Retinal pigment epithelial cell (primary cell): ENCODE data around the gene ZNF598.
A peak's percentile ranks its signal among the peaks of the same experiment; 100 is the strongest.

Experiments
- DNase-seq: peaks from one replicate; pipeline ENCODE4 v3.0.0-alpha.2; 2010; ENCODE audit warnings: low read depth
- H3K4me3 ChIP-seq: 2 replicates; pipeline ENCODE4 v1.5.1; 2011; ENCODE audit warnings: mild to moderate bottlenecking, low read length, control low read depth, moderate library complexity
- CTCF ChIP-seq: conservative IDR thresholded peaks from 2 replicates; pipeline ENCODE4 v1.5.1; 2011; ENCODE audit warnings: low read depth, low read length, control low read depth, inconsistent platforms

ZNF598 gene

DNA sequence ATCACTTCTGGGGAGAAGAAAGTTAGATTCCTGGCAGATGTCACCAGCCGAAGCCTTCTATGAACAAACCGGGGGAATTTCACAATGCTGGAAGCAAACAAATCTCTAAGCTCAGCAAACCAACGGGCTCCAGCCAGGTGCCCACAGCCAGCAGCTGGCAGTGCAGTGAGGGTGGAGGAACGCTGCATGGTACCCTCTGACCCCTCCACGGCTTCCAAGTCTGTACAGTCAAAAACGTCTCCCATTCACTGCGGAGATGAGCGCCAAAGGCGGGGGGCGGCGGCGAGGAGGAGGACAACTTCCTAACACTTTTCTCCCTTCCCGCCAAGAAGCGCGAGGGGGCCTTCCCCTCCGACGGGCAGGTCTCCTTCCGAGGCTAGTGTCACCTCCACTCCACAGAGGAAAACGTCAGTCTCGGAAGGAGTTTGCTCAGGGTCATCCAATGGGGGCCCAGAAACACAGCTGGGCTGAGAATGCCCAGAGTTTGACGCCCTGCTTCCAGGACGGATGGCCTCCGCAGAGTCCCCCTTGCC lies 924 bp downstream of the ZNF598 start:
- TF ChIP-seq CTCF: no peak
- no peak for DNase-seq
- H3K4me3 ChIP-seq: peak overlapping the region; percentile 76

GRCh38 chr16:2008009-2008526 lies 1.6 kb downstream of the ZNF598 start:
- H3K4me3 ChIP-seq: peak overlapping the region; percentile 76
- TF ChIP-seq CTCF: no peak
- no peak for DNase-seq

DNA sequence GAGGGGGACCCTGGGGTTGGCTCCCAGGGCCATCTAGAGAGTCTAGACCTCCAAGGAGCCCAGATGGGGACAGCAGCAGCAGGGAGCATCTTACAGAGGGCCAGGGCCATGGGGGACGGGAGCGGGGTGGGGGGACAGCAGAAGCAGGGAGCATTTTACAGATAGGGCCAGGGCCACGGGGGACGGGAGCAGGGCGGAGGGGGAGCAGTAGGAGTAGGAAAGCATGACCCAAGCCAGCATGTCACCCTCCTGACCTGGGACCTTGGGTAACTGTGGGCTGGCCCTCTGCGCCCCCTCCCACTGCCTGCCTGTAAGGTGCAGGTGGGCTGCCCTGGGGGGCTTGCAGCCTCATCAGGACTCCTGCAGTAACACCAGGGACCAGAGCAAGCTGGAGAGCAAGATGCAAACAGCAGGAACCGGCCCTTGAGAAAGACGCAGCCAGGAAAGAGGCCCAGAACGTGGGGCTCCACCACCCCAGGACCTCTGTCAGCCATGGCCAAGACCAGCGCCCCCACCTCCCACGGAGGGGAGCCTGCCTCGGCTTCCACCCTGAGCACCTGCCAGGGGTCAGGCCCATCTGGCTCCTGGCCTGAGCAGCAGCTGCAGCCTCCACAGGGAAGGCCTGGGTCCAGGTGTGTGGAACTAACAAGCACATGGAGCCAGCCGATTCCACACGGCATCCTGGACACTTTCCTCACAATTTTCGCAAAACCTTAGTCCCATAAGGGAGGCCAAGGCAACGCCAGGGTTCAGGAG lies 2.4 kb downstream of the ZNF598 start:
- TF ChIP-seq CTCF: no peak

DNA sequence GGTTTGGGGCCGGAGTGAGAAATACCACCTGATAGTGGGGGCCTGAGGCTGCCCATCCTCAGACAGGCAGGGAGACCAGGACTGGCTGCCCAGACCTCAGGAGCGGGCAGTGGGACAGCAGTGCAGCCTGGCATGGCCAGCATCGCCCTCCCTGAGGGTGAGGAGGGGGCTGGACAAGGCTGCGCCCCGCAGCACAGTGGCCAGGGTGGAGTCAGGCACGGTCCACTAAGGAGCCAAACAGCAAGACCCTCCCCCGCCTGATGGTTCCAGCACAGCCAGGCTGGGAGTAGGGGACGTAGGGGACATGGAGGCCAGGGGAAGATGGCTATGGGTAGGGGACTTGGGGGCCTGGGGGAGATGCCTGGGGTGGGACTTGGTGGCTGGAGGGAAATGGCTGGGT lies 3.3 kb downstream of the ZNF598 start:
- no peak for TF ChIP-seq CTCF
- no peak for DNase-seq
- no peak overlapping the region for H3K4me3 ChIP-seq

More for the DNA sequence above, 2.4 kb downstream of the ZNF598 start:
- no peak overlapping the region for H3K4me3 ChIP-seq
- no peak for DNase-seq

DNA sequence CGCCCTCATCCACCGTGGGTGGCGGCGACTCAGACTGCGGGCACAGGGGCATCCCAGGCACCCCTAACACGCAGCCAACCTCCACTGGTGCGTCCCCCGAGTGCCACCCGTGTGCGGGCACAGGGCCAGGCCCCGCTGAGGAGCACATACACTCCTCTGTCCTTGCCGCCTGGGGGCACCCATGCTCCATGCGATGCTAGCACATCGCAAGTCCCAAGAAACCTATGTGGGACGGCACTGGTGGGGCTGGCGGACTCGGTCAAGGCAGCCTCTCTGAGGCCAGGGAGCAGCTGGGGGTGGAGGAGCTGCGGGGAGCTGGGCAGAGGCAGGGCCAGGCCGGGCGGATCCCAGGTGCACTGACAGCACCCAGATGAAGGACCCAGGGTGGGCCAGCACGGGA lies 4.0 kb downstream of the ZNF598 start:
- TF ChIP-seq CTCF: no peak
- no peak for DNase-seq
- no peak overlapping the region for H3K4me3 ChIP-seq

- H3K4me3 ChIP-seq: no peak overlapping the region
- DNase-seq: no peak
- TF ChIP-seq CTCF: no peak
Measured at GRCh38 chr16:2004795-2005517, 4.7 kb downstream of the ZNF598 start.
